Activated CD4-positive, alpha-beta T cell treated with anti-CD3 and anti-CD28 coated beads, Interleukin-2, amount 50 U/mL, for 48 hours (primary cell): ENCODE data around the gene BSG.

Experiments
- DNase-seq, 2 experiments: peaks; one replicate each; pipeline ENCODE4 v3.0.0-alpha.2; 2020

Gene BSG

DNA sequence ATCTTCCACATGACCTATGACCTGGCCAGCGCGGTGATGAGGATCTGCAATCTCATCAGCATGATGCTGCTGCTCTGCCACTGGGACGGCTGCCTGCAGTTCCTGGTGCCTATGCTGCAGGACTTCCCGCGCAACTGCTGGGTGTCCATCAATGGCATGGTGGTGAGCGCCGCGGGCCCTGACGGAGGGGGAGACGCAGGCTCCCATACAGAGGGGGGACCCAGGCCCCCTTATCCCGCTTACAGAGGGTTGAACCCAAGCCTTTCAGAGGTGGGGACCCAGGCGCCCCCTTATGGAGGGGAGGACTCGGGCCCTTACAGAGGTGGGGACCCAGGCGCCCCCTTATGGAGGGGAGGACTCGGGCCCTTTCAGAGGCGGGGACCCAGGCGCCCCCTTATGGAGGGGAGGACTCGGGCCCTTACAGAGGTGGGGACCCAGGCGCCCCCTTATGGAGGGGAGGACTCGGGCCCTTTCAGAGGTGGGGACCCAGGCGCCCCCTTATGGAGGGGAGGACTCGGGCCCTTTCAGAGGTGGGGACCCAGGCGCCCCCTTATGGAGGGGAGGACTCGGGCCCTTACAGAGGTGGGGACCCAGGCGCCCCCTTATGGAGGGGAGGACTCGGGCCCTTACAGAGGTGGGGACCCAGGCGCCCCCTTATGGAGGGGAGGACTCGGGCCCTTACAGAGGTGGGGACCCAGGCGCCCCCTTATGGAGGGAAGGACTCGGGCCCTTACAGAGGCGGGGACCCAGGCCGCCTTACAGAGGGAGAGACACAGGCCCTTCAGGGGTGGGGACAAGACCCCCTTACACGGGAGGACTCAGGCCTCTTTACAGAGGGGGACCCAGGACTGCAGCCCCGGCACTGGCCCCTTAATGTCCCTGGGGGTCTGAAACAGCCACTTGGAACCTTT is 32.9 kb downstream of the BSG start:
- DNase-seq = peak in 1 of 2 experiments; percentile 53

DNA sequence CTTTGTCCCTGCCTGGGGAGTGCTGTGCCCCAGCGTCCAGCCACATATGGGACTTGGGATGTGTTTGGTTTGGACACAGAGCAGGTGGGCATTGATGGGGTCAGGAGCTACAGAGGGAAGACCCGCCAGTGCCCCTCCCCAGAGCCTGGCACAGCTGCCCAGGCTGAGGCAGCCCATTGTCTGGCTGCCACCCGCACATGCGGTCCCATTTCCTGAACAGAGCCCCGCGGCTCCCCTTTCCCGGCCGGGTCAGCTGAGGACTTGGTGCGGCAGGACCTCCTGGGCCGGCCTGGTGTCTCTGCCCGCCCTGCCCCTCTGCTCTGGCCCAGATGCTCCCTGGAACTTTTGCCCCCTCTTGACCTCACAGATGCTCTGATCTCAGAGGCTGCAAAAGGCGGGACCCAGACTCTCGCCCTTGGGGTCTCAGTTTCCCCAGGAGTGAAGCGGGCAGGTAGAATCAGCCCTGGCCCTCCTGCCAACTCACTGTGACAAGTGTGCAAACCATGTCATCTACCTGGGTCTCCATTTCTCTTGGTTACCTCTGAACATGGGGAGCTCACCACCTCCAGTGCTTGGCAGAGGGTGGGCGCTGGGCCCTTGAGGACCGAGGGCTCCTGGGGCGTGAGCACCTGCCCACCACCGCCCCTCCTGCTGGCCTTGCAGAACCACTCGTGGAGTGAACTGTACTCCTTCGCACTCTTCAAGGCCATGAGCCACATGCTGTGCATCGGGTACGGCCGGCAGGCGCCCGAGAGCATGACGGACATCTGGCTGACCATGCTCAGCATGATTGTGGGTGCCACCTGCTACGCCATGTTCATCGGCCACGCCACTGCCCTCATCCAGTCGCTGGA is 35.1 kb downstream of the BSG start:
- DNase-seq = no peak

DNA sequence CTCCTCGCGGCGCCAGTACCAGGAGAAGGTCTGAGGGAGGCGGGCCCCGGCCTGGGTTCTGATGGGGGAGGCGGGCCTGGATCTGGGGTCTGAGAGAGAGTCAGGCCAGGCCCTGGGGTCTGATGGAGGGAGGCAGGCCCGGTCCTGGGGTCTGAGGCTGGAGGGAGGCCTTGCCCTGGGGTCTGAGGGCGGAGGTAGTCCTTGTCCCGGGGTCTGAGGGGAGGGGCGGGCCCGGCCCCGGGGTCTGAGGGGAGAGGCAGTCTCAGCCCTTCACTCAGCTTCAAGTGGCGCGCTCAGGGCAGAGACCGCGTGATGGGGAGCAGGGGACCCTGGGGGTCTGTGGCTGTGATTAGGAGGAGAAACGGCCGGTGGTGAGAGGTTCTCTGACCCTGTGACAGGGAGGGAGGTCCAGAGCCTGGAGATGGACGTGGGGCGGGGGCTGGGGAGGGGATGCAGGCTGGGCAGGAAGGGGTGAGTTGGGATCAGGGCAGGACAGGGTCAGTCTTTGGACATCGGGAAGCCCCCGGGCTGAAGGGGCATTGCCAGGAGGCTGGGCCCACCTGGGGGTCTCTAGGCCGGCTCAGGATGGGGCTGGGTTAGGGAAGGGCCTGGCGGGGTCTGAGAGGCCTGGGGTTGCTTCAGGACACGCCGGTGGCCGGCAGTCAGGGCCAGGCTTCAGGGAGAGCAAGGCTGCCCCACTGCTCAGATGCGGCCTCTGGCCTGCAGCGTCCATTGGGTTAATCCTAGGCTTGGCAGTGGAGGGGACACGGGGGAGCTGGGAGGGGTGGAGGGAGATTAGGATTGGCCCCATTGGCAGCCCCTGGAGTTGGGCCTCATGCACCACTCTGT is 36.0 kb downstream of the BSG start:
- no peak for DNase-seq

DNA sequence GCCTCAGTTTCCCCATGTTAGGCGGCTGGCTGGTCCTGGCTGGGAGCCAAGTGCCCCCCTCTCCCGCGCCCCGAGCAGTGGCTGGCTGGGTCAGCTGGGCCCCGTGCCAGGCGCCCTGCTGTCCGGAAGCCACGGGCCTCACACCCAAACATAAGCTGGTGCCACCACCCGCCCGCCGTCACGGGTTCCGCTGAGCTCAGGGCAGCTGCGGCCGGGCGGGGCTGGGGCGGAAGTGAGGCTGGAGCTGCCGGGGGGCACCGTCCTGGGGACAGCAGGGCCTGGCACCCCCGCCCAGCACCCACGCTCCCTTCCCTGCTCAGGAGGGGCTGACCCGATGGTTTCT is 36.6 kb downstream of the BSG start:
- DNase-seq = no peak

GRCh38 chr19:610071-610800 is 37.8 kb downstream of the BSG start:
- DNase-seq = peak; percentile 22 to 42

DNA sequence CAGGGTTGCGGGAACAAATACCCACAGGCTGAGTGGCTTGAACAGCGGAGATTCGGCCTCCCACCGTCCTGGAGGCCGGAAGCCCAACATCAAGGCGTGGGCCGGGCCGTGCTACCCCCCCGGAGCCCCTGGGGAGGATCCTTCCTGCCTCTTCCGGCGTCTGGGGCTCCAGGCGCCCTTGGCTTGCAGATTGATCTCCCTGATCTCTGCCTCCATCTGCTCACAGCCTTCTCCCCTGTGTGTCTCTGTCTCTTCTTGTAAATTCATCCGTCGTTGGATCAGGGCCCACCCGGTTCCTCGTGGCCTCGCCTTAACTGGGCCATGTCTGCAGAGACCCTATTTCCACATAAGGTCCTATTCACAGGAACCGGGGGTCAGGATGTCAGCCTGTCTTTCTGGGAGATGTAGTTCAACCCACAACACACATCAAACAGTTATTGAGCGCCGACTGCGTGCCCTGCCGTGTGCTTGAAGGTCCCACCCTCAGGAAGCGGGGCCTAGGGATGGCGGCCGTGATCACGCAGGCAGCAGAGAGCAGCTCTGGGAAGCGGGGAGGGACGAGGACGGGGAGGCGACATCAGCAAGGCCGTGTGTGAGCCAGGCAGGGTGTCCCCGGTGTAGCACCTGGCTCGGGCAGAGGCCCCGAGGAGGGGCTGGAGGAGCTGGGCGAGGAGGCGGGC is 38.5 kb downstream of the BSG start:
- peak; percentile 59 to 68 for DNase-seq

GRCh38 chr19:611481-611868 is 39.1 kb downstream of the BSG start:
- DNase-seq = peak; percentile 74 to 84

DNA sequence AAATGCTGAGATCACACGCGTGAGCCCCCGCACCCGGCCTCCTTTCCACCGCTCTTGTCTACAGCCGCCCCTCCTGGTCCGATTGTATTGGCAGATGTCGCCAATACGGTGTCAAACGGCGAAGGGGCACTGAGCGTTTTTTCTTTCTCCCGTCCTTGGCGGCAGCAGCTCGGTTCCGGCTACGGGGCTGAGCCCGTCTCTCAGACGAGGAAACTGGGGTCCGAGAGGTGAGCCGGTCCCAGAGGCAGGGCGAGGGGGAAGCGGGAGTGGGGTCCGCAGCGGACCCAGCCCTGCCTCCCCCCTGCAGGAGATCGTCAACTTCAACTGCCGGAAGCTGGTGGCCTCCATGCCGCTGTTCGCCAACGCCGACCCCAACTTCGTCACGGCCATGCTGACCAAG is 40.5 kb downstream of the BSG start:
- no peak for DNase-seq

DNA sequence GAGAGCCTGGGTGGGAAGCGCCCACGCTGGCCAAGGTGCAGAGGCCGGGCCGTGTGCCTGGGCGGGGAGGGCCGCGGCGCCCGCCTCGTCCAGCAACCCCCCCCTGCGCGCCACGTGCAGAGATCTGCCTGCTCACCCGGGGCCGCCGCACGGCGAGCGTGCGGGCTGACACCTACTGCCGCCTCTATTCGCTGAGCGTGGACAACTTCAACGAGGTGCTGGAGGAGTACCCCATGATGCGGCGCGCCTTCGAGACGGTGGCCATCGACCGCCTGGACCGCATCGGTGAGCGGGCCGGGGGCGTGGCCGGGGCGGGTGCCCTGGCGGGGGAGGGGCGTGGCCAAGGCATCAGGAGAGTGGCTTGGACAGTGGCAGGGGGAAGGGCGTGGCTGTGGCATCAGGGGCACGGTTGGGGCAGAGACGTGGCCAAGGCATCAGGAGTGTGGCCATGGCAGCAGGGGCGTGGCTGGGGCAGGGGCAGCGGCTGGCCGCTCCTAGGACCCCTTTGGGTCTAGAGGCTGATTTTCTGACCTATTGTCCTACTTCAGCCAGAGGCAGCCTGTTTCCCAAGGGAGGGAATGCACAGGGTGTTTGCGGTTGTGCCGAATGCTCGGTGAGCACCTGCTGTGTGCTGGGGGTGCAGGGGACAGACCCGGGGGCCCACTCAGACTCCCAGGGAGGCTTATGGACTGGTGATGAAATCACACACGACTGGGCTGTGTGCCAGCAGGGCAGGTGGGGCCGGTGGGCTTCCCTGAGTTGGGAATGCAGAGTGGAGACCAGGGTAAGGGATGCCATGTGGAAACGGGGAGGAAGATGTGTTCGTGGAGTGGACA is 41.6 kb downstream of the BSG start:
- no peak for DNase-seq

DNA sequence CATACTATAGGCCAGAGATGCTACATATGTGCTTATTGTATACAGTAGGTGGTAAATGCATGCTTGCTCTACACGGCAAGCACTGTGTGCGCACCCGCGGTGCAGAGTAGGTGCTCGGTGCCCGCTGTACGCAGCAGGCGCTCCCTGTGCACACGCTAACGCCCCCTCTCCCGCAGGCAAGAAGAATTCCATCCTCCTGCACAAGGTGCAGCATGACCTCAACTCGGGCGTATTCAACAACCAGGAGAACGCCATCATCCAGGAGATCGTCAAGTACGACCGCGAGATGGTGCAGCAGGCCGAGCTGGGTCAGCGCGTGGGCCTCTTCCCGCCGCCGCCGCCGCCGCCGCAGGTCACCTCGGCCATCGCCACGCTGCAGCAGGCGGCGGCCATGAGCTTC is 43.2 kb downstream of the BSG start:
- DNase-seq = no peak

GRCh38 chr19:616062-616700 is 43.8 kb downstream of the BSG start:
- no peak for DNase-seq

GRCh38 chr19:616747-617526 is 44.5 kb downstream of the BSG start:
- no peak for DNase-seq

GRCh38 chr19:617551-618246 is 45.3 kb downstream of the BSG start:
- no peak for DNase-seq

DNA sequence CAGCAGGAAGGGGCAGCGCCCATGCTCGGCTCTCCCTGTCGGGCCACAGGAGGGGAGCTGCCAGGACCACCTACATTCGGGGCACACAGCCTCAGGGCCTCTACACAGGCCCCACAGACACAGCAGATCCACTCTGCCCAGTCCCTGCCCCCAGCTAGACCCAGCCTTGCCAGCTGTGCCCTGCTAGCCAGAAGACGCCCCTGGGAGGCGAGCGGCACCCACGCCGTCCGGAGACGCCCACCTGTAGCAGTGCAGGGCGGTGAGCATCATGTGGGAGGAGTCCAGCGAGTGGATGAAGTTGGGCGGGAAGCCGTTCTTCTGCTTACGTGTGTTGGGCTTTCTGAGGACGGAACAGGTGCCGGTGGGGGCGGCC is 45.8 kb downstream of the BSG start:
- no peak for DNase-seq

GRCh38 chr19:618674-619285 is 46.4 kb downstream of the BSG start:
- DNase-seq = no peak

DNA sequence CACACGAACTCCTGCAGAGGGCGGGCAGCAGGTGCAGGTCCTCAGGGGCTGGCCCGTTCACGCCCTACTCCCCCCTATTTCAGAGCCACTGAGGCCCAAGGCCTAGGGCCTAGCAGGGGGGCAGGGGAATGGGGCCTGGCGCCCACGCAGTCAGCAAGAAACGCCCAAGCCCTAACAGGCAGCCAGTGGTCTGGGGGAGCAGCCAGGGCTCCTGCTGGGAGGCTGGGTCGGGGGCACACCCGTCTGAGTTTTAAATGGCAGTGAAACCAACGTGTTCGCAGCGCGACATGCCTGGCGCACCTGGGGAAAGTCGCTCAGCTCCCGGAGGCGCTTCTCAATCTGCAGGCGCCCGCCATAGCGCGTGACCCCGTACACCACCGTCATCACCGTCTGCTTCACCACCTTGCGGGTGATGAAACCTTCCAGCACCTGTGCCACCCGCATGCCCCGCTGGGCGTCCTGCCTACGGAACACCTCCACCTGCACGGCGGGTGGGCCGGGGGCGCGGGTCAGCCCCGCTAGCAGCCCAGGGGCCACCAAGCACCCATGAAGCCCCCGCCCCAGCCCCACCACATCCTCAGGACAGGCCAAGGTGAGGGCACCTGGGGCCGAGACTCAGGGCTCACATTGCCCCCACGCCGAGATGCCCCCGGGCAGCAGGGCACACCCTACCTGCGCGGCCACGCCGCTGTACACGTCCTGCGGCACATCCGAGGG is 47.0 kb downstream of the BSG start:
- DNase-seq = no peak

DNA sequence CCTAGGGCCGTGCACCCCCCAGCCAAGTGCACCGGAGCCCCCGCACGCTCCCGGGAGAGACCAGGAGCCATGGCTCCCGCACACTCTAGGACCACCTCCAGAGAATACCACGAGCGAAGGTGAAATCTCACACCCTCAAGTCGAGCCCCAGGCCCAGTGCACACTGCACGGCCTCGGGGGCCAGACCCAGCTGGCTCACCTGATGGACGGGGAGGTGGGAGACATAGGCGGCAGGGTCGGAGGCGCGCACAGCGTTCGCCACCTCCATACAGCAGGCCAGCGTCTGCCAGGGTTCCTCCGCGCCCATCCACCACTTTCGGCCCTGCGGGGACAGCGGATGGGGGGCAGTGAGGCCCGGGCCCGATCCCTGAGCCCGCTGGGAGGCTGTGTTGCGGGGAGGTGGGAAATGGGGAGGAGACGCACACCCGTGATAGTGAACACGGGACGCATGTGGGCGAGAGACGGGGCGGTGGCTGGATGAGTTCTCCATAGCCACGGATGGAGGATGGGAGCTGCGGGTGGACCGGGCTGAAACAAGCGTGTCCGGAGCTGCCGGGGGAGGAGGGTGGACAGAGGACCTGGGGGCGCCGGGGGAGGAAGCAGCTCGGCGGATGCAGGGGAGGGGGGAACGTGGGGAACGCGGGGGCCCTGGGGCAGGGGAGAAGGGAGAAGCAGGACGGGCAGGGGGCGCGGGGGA is 47.9 kb downstream of the BSG start:
- no peak for DNase-seq
